IMR-90 (cell line): ENCODE data around the gene CTNNA1. TPM values are rescaled to one million over a fixed set of nuclear protein-coding genes. Genes with fewer than 3 reads are reported as not detected.

Experiments
- ATAC-seq: fragments of 200-7000 bp; cut with Tn5 transposase; 2 replicates; pipeline ENCODE4 v1.9.1; 2020; ENCODE audit warnings: low read depth, mild to moderate bottlenecking, moderate library complexity
- BruUV-seq: library from RNA; stranded (reverse); fragments of 400-500 nt; replicated peaks from 2 replicates; lab custom pipeline; 2021; lab: Mats Ljungman, UMichigan
- CTCF ChIA-PET: fragments of 300-600 bp; formaldehyde crosslinking; extraction: SDS; loops from one replicate; lab custom pipeline; 2021; ENCODE audit warnings: antibody characterized with exemption; lab: Yijun Ruan, JAX
- POLR2A ChIA-PET: fragments of 300-600 bp; sonication (Branson Sonifier 250); formaldehyde crosslinking; loops from one replicate; lab custom pipeline; 2022; ENCODE audit warnings: antibody characterized with exemption; ENCODE audit not compliant: unreplicated experiment; lab: Charles Lee
- DNase-seq: peaks from one replicate; pipeline ENCODE4 v3.0.0; 2013
- H2AFZ ChIP-seq: replicated peaks from 2 replicates; pipeline ENCODE3; 2013; ENCODE audit warnings: low read length, mild to moderate bottlenecking; ENCODE audit not compliant: poor library complexity
- H2AK5ac ChIP-seq: 2 replicates; pipeline ENCODE4 v1.6.1; 2013; ENCODE audit warnings: low read depth, low read length, inconsistent platforms
- H2AK9ac ChIP-seq: replicated peaks from 2 replicates; pipeline ENCODE3; 2013; ENCODE audit warnings: mild to moderate bottlenecking, low read depth, low read length, moderate library complexity; ENCODE audit not compliant: poor library complexity
- H2BK120ac ChIP-seq: 2 replicates; pipeline ENCODE4 v1.6.1; 2013; ENCODE audit warnings: low read depth, low read length, inconsistent platforms
- H2BK15ac ChIP-seq: 3 replicates; pipeline ENCODE4 v1.6.1; 2013; ENCODE audit warnings: low read depth, low read length, inconsistent platforms
- H2BK20ac ChIP-seq: 2 replicates; pipeline ENCODE4 v1.6.1; 2013; ENCODE audit warnings: low read depth, mild to moderate bottlenecking, inconsistent platforms, low read length, moderate library complexity
- H2BK5ac ChIP-seq: 2 replicates; pipeline ENCODE4 v1.6.1; 2013; ENCODE audit warnings: mild to moderate bottlenecking, low read depth, low read length, inconsistent platforms; ENCODE audit not compliant: poor library complexity, severe bottlenecking
- H3K14ac ChIP-seq: replicated peaks from 2 replicates; pipeline ENCODE4 v1.6.1; 2013; ENCODE audit warnings: low read depth, low read length, inconsistent platforms
- H3K18ac ChIP-seq: 2 replicates; pipeline ENCODE4 v1.6.1; 2013; ENCODE audit warnings: low read depth, low read length, control low read depth
- H3K23ac ChIP-seq: 2 replicates; pipeline ENCODE4 v1.6.1; 2013; ENCODE audit warnings: low read depth, low read length, inconsistent platforms
- H3K27ac ChIP-seq: 2 replicates; pipeline ENCODE4 v1.5.1; 2013; ENCODE audit warnings: mild to moderate bottlenecking, control low read depth, low read length; ENCODE audit not compliant: insufficient read depth
- H3K27me3 ChIP-seq: 2 replicates; pipeline ENCODE4 v1.6.1; 2013; ENCODE audit warnings: low read length; ENCODE audit not compliant: control insufficient read depth, insufficient read depth
- H3K36me3 ChIP-seq: 2 replicates; pipeline ENCODE4 v1.6.1; 2013; ENCODE audit warnings: low read length, mixed read lengths; ENCODE audit not compliant: control insufficient read depth, insufficient read depth
- H3K4ac ChIP-seq: 2 replicates; pipeline ENCODE4 v1.6.1; 2013; ENCODE audit warnings: low read depth, low read length, inconsistent platforms
- H3K4me1 ChIP-seq: 2 replicates; pipeline ENCODE4 v1.6.1; 2013; ENCODE audit warnings: low read length, mixed read lengths; ENCODE audit not compliant: control insufficient read depth, insufficient read depth
- H3K4me2 ChIP-seq: 2 replicates; pipeline ENCODE4 v1.6.1; 2013; ENCODE audit warnings: low read depth, mild to moderate bottlenecking, control low read depth, low read length, moderate library complexity
- H3K4me3 ChIP-seq: 2 replicates; pipeline ENCODE4 v1.5.1; 2013; ENCODE audit warnings: low read depth, mild to moderate bottlenecking, control low read depth, low read length, moderate library complexity; ENCODE audit not compliant: insufficient read depth
- H3K56ac ChIP-seq: 2 replicates; pipeline ENCODE4 v1.6.1; 2013; ENCODE audit warnings: low read length, inconsistent platforms; ENCODE audit not compliant: insufficient read depth; ENCODE audit errors: extremely low read depth
- H3K79me1 ChIP-seq, 2 experiments: 2 replicates each; pipeline ENCODE4 v1.6.1; 2013; ENCODE audit warnings: low read length in 2 of 2, inconsistent platforms in 1 of 2, low read depth in 1 of 2
- H3K9ac ChIP-seq: 2 replicates; pipeline ENCODE4 v1.6.1; 2013; ENCODE audit warnings: low read depth, low read length, control low read depth
- H3K9me1 ChIP-seq: 2 replicates; pipeline ENCODE4 v1.6.1; 2013; ENCODE audit warnings: low read length, inconsistent platforms; ENCODE audit not compliant: insufficient read depth
- H3K9me3 ChIP-seq: 2 replicates; pipeline ENCODE4 v1.6.1; 2013; ENCODE audit warnings: low read length; ENCODE audit not compliant: control insufficient read depth, insufficient read depth
- H4K20me1 ChIP-seq: 2 replicates; pipeline ENCODE4 v1.6.1; 2013; ENCODE audit warnings: low read length, inconsistent platforms; ENCODE audit not compliant: insufficient read depth
- H4K5ac ChIP-seq: 2 replicates; pipeline ENCODE4 v1.6.1; 2013; ENCODE audit warnings: mild to moderate bottlenecking, low read depth, low read length, control low read depth
- H4K8ac ChIP-seq, 2 experiments: 2 replicates each; pipeline ENCODE4 v1.6.1; 2013; ENCODE audit warnings: low read depth in 2 of 2, low read length in 2 of 2, control low read depth in 1 of 2, inconsistent platforms in 1 of 2
- H4K91ac ChIP-seq: 2 replicates; pipeline ENCODE4 v1.6.1; 2013; ENCODE audit warnings: low read depth, low read length, inconsistent platforms; ENCODE audit not compliant: insufficient read depth
- BHLHE40 ChIP-seq: fragments of 150-350 bp; IDR thresholded peaks from 2 replicates; pipeline ENCODE4 v1.6.1; 2016; ENCODE audit warnings: mild to moderate bottlenecking, low read depth, low read length
- CEBPB ChIP-seq: IDR thresholded peaks from 2 replicates; pipeline ENCODE4 v1.6.1; 2012; ENCODE audit warnings: low read depth, low read length, improper control_type of control experiment
- CHD1 ChIP-seq: IDR thresholded peaks from 2 replicates; pipeline ENCODE4 v1.6.1; 2012; ENCODE audit warnings: low read depth, low read length, improper control_type of control experiment
- ELK1 ChIP-seq: fragments of 150-350 bp; IDR thresholded peaks from 2 replicates; pipeline ENCODE4 v1.6.1; 2016; ENCODE audit warnings: low read depth, mild to moderate bottlenecking, low read length, moderate library complexity, borderline replicate concordance
- FOS ChIP-seq: fragments of 150-350 bp; IDR thresholded peaks from 2 replicates; pipeline ENCODE4 v1.6.1; 2016; ENCODE audit warnings: low read depth, low read length
- MAFK ChIP-seq: IDR thresholded peaks from 2 replicates; pipeline ENCODE4 v1.6.1; 2012; ENCODE audit warnings: low read depth, low read length, improper control_type of control experiment
- MAZ ChIP-seq: IDR thresholded peaks from 2 replicates; pipeline ENCODE4 v1.6.1; 2012; ENCODE audit warnings: low read depth, mild to moderate bottlenecking, low read length, improper control_type of control experiment, moderate library complexity, borderline replicate concordance
- MXI1 ChIP-seq: IDR thresholded peaks from 2 replicates; pipeline ENCODE4 v1.6.1; 2012; ENCODE audit warnings: low read depth, mild to moderate bottlenecking, low read length, moderate library complexity, borderline replicate concordance
- NFE2L2 ChIP-seq: fragments of 150-350 bp; IDR thresholded peaks from 2 replicates; pipeline ENCODE4 v1.6.1; 2016; ENCODE audit warnings: low read depth, mild to moderate bottlenecking, low read length
- POLR2A ChIP-seq: IDR thresholded peaks from 2 replicates; pipeline ENCODE4 v1.6.1; 2012; ENCODE audit warnings: mild to moderate bottlenecking, low read depth, low read length
- RAD21 ChIP-seq: IDR thresholded peaks from 2 replicates; pipeline ENCODE4 v1.6.1; 2012; ENCODE audit warnings: low read length, improper control_type of control experiment
- RCOR1 ChIP-seq: IDR thresholded peaks from 2 replicates; pipeline ENCODE4 v1.6.1; 2012; ENCODE audit warnings: mild to moderate bottlenecking, low read length, improper control_type of control experiment; ENCODE audit not compliant: insufficient replicate concordance
- RFX5 ChIP-seq: IDR thresholded peaks from 2 replicates; pipeline ENCODE4 v1.8.0; 2012; ENCODE audit warnings: low read depth, mild to moderate bottlenecking, low read length, moderate library complexity
- SMC3 ChIP-seq: fragments of 150-350 bp; IDR thresholded peaks from 2 replicates; pipeline ENCODE4 v1.6.1; 2016; ENCODE audit warnings: low read depth, mild to moderate bottlenecking, antibody characterized with exemption, low read length, moderate library complexity
- USF2 ChIP-seq: fragments of 150-350 bp; IDR thresholded peaks from 2 replicates; pipeline ENCODE4 v1.6.1; 2017; ENCODE audit warnings: mild to moderate bottlenecking, antibody characterized with exemption, low read length, low read depth
- WGBS, 2 experiments: methylation state at CpG; one replicate each; pipeline versions ENCODE4 v1.1.5 to v1.1.7; 2013; ENCODE audit warnings: missing lambda C conversion rate in 2 of 2; ENCODE audit not compliant: insufficient read length in 1 of 2; ENCODE audit errors: extremely low coverage in 2 of 2; 5-methylcytosine and 5-hydroxymethylcytosine counted together
- dilution Hi-C: fragments of 300-500 bp; cut with HindIII; formaldehyde crosslinking; loops from one replicate; pipeline ENCODE4 v1.14.3; 2018; ENCODE audit warnings: low sequenced_read_pairs; ENCODE audit not compliant: unreplicated experiment
- in situ Hi-C: fragments of 300-500 bp; cut with MboI; formaldehyde crosslinking; loops from 3 replicates; pipeline ENCODE4 v1.14.3; 2019; ENCODE audit warnings: low sequenced_read_pairs, inconsistent platforms, mixed read lengths
- intact Hi-C: fragments of 100-400 bp; cut with micrococcal nuclease; formaldehyde crosslinking; loops from 2 replicates; pipeline ENCODE4 v1.10.0; 2022
- polyA plus RNA-seq, 3 experiments: library from polyadenylated mRNA; depleted of rRNA; stranded (reverse); fragments of >200 nt; gene quantifications; 2 replicates each; pipeline ENCODE4 v1.2.3, GENCODE V29; 2012; ENCODE audit warnings: low replicate concordance in 1 of 3
- total RNA-seq: library from RNA; depleted of rRNA; stranded (reverse); fragments of >200 nt; gene quantifications from 2 replicates; pipeline ENCODE4 v1.2.3, GENCODE V29; 2012
- TF ChIP-seq, protein P1 (sequence below): conservative IDR thresholded peaks from 2 replicates; pipeline ENCODE4 v1.5.1; 2012; ENCODE audit warnings: mild to moderate bottlenecking, low read depth, low read length, improper control_type of control experiment

CTNNA1 gene
- total and polyA plus RNA-seq, 2 of the 4 experiments (the other 2 are of a cell fraction): 220 to 471 TPM

- ChIA-PET CTCF (interaction anchor here (0.7 kb wide), 1 partner anchor 246 kb away, joined by 4 read pairs; no protein-coding TSS in a partner anchor), POLR2A (no interaction called here)
- Histone ChIP-seq H2BK5ac (no peak overlapping the region), H3K18ac (no peak overlapping the region), H3K4me1 (peaks cover 26% of the 10 kb centered on the region), H3K27ac (no peak overlapping the region), H3K9me3 (no peaks in the 10 kb centered on the region), H3K27me3 (no peaks in the 10 kb centered on the region), H4K20me1 (peaks cover 7% of the 10 kb centered on the region; the same call in 1 of the 2 replicates), H3K9me1 (peaks cover 4% of the 10 kb centered on the region; the same call in 1 of the 2 replicates), H3K4me2 (no peak overlapping the region), H4K5ac (no peak overlapping the region), H4K8ac (no peak overlapping the region), H2AK5ac (no peak overlapping the region), H2BK20ac (no peak overlapping the region), H3K79me1 (no peaks in the 10 kb centered on the region; a peak in 1 of 4 replicates), H3K4ac (no peak overlapping the region), H3K4me3 (no peak overlapping the region), H2AFZ (no peak overlapping the region), H3K14ac (no peak overlapping the region), H2AK9ac (no peak overlapping the region), H3K36me3 (no peaks in the 10 kb centered on the region), H2BK15ac (no peak overlapping the region), H2BK120ac (no peak overlapping the region), H3K23ac (no peak overlapping the region), H3K56ac (no peak overlapping the region), H3K9ac (no peak overlapping the region), H4K91ac (no peak overlapping the region)
- BruUV-seq: no TSS peak
- WGBS, 2 experiments: no CpG with 5 or more reads among the region's 1 CpG
- intact Hi-C loops: no loop called here
- ATAC-seq (no peak), DNase-seq (no peak)
- dilution Hi-C loops: no loop called here
- TF ChIP-seq POLR2A: no peak
- no peak for TF ChIP-seq CEBPB
- no peak for TF ChIP-seq FOS
- TF ChIP-seq SMC3: no peak
- no peak for TF ChIP-seq NFE2L2
- no peak for TF ChIP-seq USF2
- TF ChIP-seq MAZ: no peak
- no peak for TF ChIP-seq ELK1
- no peak for TF ChIP-seq BHLHE40
- TF ChIP-seq RFX5: no peak
- no peak for TF ChIP-seq CHD1
- TF ChIP-seq MXI1: no peak
- no peak for TF ChIP-seq RAD21
- TF ChIP-seq, protein P1, sequence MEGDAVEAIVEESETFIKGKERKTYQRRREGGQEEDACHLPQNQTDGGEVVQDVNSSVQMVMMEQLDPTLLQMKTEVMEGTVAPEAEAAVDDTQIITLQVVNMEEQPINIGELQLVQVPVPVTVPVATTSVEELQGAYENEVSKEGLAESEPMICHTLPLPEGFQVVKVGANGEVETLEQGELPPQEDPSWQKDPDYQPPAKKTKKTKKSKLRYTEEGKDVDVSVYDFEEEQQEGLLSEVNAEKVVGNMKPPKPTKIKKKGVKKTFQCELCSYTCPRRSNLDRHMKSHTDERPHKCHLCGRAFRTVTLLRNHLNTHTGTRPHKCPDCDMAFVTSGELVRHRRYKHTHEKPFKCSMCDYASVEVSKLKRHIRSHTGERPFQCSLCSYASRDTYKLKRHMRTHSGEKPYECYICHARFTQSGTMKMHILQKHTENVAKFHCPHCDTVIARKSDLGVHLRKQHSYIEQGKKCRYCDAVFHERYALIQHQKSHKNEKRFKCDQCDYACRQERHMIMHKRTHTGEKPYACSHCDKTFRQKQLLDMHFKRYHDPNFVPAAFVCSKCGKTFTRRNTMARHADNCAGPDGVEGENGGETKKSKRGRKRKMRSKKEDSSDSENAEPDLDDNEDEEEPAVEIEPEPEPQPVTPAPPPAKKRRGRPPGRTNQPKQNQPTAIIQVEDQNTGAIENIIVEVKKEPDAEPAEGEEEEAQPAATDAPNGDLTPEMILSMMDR: no peak
- TF ChIP-seq MAFK: no peak
- TF ChIP-seq RCOR1: no peak
- in situ Hi-C loops: no loop called here
These were observed 203.6 kb downstream of the CTNNA1 start for GRCh38 chr5:138956801-138957200.
